ENCODE data around the gene TNFSF13B.
"Not testable (repeated sequence)": the region's sequence is repeated elsewhere in the genome, so short reads cannot be mapped to it uniquely, and the experiment has no call there.

The TNFSF13B gene, protein sequence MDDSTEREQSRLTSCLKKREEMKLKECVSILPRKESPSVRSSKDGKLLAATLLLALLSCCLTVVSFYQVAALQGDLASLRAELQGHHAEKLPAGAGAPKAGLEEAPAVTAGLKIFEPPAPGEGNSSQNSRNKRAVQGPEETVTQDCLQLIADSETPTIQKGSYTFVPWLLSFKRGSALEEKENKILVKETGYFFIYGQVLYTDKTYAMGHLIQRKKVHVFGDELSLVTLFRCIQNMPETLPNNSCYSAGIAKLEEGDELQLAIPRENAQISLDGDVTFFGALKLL

DNA sequence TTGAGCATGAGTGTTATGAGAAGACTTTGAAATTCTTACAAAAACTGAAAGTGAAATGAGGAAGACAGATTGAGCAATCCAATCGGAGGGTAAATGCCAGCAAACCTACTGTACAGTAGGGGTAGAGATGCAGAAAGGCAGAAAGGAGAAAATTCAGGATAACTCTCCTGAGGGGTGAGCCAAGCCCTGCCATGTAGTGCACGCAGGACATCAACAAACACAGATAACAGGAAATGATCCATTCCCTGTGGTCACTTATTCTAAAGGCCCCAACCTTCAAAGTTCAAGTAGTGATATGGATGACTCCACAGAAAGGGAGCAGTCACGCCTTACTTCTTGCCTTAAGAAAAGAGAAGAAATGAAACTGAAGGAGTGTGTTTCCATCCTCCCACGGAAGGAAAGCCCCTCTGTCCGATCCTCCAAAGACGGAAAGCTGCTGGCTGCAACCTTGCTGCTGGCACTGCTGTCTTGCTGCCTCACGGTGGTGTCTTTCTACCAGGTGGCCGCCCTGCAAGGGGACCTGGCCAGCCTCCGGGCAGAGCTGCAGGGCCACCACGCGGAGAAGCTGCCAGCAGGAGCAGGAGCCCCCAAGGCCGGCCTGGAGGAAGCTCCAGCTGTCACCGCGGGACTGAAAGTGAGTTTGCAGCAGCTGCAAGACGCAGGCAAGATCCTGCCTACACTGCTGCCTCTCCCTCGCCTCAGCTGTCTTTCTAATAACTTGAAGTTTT is at the start of gene TNFSF13B:
TSS of gene TNFSF13B (plus strand) at position 118 of the 728 bp plus-strand sequence. CDS start at position 296, 178 bp downstream.
- peak; percentile 16 for DNase-seq

DNA sequence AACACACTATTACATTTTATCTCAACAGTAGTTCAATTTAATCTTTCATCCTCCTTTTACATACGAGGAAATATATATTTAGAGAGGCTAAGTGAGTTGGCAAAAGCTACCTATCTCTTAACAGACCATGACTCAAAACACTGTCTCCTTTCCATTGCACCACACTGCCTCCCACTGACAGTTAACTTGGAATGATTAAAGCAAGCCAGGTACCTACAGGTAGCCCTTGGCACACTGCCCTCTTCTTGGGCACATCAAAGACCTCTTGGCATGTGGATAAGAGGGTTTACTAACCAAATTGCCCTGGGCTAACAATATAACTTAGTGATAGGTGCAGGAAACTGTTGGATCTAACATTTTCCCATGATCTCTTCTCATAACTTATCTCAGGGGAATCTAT is 49.5 kb upstream of the TNFSF13B start:
- no peak for DNase-seq

DNA sequence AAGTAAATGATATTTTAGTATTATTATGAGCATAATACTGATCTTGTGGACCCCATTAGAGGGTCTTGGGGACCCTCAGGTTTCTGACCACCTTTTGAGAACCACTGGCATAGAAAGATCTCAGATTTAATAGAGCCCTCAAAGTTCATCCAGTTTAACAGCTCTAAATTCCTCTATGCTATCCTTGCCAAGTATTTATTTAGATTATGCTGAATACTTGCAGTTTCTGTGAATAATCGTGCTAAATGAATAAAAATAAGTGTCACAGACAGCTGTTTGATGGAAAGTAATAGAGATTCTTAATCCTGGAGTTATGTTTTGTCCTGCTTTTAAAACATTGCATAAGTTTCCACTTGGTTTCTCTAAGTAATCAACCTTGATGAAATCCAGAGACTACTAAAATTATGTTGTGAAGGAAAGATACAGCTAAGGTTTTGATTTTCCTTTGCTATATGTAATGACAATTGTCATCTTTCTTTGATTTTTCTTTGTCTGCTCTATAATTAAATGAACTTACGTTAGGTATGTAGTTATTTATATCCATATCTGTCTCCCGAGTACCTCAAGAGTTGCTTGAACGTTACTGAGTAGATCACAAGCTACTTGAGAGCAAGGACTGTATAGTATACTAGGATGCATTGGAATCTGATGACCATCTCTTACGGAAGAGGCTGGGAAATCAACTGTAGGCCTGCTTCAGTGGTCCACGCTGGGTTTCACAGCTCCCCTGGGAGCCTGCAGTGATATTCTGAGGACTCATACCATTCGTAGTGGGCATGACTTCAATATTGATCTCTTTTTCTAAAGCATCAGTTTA is 45.6 kb upstream of the TNFSF13B start:
- no peak for DNase-seq

DNA sequence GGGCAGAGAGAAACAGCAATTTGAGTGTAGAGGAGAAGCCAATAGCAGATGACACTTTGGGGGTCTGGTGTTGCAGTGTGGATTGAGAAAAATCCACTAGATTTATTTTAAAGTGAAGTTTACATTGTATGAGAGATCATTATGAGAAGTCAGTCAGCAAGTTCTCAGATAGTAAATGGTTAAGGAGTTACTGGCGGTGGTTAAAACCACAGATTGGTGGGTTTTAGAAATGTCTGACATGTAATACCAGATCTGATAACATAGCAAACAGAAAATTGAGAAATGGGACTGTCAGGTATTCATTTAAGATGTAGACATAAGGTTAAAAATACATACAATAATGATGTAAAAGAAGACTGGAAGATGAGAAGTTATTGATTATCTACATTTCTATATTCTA is 44.1 kb upstream of the TNFSF13B start:
- no peak for DNase-seq

DNA sequence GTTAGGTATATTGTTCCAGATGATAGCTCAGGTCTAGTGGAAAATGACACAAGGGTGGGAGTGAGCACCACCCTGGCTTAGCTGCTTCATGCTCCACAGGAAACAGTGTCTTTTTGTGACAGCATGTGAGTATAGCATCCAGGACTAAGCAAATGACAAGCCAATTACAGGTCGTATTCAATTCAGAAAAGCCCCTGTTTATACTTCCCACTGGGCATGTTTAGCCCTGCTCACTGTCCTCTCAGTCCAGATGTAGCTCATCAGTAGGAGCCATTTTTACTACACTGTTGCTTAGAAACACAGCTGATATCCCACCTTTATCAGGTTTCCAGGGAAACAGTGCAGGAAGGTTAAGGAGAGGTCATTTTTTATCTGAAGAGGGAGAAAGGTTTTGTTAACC is 43.3 kb upstream of the TNFSF13B start:
- no peak for DNase-seq

DNA sequence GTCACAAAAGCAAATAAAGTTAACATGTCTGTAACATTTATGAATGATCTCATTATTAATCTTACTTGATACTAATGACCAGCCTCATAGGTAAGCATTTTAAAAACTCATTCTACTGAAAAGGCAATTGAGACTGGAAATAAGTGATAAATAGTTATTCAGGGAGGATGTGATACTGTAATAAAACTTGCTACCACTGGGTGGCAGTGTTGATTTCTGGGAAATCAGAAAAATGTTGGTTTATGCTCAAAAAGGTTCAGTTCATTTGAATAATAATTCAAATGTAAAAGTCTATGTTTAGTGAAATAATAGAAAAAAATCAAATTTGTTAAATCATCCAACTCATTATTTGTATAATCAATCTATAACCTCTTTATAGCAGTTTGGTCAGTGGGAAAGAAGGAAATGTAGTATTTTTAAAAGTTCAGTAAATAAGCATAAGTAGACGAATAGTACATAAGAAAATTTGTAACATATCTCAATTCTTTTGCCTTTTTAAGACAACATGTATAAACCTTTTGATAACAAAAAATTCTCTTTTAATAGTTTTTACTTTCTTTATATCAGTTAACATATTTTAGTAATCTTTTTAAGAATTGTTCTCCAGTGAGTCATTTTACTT is 41.8 kb upstream of the TNFSF13B start:
- peak; percentile 41 for DNase-seq

DNA sequence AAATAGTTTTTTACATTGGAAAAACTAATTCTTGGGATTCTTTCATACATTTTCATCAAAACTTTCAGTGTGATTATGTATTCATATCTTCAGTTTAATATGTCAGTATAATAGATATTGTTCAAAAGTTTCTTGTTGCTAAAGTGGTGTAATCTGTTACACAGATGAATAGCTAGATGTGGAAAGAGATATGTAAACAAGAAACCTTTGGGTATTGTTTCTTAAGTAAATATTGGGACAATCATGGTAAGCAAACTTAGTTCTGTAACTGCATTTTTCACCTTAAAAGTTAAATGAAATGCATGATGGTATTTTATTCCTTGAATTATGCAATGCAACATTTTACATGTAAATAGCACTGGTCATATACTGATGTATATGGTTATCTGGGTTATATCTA is 39.1 kb upstream of the TNFSF13B start:
- no peak for DNase-seq

DNA sequence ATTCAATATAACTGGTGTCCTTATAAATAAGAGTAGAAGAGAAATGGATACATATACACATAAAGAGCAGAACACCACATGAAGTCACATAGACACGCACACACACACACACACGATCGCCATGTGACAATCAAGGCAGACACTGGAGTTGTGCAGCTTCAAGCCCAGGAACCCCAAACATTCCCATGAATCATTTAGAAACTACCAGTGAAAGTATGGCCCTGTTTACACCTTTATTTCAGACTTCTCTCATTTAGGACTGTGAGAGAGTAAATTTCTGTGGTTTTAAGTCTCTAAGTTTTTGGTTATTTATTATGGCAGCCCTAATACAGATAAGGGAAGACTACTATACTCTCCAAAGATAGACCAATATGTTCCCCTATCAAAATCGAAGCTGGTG is 20.4 kb upstream of the TNFSF13B start:
- no peak for DNase-seq

DNA sequence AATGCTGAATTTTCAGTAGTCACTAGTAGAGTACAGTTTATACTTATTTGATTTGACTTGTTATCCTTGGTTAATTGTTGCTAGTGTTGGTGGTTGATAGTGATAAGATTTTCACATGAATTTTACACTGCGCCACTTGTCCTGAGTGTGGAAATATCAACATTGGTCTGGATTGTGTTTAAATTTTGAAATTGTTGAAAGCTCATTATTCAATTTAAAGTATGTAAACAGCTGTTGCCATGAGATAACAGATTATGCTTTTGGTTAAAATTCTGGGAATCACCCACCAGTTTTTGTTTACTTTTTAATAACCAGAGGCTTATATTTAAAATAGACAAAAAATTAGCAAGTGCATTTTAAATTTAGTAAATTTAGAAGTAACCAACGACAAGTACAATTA is 12.3 kb upstream of the TNFSF13B start:
- DNase-seq, result no peak

DNA sequence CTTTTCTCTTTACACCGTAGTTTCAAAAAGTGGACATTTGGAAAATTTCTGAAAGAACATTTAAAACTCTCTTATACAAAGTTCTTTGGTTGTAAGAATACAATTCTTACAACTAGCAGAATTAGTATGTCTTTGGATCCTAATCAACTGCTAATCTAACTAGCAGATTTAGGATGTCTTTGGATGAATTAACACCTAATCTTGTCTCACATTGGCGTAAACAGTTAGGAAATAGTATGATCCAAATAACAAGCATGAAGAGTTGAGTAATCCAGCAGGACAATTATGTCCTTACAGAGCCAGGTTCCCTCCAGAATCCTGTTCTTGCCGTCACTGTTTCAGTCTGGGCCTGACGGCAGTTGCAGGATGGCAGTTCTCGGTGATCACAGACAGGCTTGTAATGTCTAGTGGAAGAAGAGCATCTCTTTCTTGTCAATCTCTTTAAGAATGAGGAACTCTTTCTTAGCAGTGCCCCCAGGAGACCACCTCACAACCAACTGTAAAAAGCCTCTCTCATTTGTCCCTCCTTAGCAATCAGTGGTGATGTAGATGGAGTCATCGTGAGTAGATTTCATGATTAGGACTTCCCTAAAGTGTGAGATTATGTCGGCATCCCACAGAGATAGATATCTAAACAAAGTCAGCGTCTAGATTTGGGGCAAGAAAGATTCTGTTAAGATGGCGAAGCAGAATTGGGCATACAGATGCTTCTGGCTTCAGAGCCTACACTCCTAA is 5.7 kb upstream of the TNFSF13B start:
- DNase-seq, result no peak

DNA sequence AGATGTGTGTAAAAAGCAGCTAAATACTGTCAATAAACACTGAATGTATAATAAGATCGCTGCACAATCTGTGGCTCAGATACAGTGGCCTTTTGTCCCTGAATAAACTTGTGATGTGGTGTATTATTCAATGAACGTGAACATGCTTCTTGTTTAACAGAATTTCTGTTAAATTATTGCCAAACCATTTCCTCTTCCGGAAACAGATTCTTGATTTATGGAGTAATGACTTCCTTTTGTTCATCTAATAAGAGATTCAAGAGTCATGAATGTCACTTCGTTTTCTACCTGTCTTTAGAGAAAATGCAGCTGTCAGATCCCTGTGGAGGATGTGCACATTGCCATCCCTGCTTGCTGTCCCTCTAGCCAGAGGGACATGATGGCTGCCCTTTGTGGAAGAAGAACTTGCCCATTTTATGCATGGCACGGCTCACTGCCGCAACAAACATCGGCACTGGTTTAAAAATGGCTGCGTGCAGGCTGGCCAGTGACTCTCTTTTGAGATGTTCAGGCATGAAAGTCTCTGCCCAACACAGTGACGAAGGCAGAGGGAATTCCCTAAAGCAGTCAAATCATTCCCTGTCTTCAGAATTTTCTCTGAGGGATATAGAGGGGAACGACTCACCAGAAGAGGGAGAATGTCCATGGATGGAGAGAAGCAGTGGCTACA is 3.1 kb upstream of the TNFSF13B start:
- DNase-seq, result no peak

DNA sequence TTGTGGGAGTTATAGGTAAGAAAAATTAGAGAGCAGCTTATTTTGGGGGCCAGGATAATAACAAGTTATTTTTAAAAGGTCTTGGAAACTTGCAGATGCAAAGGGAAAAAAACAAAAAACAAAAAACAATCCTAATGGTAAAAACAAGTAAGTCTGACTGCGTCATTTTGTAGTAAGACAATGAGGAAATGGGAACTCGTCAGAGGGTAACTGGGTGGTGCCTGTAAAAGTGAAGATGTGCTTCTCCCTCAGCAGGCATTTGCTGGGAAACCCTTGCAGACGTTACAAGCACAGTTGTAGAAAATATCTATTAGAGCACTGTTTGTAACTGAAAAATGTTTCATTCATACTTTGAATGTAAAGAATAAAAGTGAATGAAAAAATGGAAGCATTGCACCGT is 2.2 kb upstream of the TNFSF13B start:
- no peak for DNase-seq

DNA sequence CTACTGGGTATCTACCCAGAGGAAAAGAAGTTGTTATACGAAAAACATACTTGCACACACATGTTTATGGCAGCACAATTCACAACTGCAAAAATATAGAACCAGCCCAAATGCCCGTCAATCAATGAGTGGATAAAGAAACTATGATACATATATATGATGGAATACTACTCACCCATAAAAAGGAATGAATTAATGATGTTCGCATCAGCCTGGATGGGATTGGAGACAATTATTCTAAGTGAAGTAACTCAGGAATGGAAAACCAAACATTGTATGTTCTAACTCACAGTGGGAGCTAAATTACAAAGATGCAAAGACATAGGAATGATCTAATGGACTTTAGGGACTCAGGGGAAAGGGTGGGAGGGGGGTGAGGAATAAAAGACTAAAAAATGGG is 1.7 kb upstream of the TNFSF13B start:
- DNase-seq, result not testable (repeated sequence)

DNA sequence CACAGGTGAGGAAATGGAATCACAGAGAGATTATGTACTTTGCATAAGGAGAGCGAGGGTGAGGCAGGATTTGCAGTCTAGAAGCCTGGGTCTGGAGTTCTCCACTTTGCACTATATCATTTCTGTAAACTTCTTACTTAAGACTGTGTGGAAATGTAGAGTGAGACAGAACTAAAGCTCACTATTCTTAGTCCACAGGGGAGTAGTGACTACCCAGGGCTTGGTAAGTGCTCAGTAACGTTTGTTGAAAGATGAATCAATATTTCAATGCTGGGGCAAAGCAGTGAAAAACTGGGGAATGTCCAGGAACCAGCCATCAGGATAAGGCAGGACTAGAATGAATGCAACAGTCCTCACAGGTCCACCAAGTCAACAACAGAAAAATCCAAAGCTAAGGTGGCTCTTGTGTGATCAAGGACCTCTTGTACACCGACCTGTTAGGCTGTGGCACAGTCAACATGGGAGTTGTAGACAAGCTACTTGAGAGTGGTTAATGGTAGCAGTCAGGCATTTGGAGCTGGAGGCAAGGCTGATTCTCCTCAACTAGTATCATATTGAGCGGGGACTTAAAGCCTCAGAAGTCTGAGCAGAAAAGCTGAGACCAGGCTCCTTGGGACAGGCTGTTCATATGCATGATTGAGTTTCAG is 929 bp upstream of the TNFSF13B start:
- no peak for DNase-seq

DNA sequence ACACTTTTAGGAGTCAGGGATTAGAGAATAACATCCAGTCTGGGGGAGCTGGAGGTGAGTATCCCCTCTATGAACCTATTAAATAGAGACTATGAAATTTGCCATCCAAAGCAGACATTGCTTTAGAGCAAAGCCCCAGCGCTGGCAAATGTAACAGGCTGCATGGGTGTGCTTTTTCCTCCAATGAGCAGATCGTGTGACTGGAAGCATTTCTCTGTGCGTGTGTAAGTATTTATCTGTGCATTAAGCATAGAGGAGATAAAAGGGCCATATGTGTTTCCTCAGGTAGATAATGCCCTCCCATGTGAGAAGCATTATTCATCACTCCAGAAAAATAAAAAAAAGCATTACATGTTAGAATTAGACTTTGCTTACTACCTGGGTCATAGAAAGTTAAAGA is 924 bp downstream of the TNFSF13B start:
- DNase-seq, result peak; percentile 3

DNA sequence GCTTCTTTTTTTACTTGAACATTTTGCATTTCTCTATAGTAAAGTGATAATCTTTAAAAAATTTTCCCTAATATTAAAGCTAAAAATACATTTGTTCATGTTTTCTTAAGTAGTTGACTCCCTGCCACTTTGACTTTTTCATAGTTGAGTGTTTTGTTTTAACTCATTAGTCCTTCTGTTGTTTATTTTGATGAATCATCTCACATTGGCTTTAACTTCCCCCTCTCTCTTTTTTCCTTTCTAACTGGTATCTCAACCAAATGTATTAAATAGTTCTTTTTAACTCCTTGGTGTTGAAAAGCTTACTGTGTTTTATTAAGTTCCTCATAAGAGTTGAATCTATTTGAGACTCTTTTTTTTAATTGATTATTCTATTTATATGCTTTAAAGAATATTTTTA is 2.8 kb downstream of the TNFSF13B start:
- no peak for DNase-seq

DNA sequence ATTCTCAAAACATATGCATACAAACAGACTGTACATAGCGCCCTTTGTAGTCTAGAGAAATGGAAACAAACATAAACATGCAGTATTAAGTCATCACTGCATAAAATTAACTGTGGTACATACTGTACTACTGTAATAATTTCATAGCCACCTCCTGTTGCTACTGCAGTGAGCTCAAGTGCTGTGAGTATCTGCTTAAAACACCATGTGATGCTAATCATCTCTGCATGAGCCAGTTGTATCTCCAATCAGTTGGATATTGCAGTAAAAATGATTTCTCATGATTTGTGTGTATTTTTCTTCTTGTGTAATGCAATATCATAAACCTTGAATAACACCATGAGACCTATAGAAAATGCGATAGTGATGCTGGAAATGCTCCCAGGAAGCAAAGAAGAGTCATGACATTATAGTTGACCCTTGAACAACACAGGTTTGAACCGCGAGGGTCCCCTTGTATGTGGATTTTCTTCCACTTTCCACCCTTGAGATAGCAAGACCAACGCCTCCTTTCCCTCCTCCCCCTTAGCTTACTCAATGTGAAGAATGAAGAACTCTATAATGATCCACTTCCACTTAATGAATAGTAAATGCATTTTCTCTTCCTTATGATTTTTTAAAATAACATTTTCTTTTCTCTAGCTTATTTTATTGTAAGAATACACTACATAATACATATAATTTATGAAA is 4.1 kb downstream of the TNFSF13B start:
- no peak for DNase-seq

DNA sequence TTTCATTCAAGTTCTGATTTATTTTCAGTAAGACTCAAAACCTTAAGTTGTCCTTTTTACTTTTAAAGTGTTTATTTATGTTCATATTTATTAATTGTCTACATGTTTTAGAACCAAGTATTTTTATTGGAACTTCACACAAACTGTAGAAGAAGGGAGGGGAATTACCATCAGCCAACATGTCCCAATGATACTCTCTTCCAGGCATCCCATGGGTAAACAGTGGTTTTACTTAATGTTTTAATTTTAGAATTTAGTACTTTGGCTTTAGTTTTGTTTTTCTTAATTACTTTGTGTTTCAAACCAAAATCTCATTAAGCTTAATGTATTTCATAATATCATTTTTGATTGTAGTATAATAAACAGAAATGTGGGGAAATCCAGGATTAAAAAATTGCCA is 5.2 kb downstream of the TNFSF13B start:
- no peak for DNase-seq

DNA sequence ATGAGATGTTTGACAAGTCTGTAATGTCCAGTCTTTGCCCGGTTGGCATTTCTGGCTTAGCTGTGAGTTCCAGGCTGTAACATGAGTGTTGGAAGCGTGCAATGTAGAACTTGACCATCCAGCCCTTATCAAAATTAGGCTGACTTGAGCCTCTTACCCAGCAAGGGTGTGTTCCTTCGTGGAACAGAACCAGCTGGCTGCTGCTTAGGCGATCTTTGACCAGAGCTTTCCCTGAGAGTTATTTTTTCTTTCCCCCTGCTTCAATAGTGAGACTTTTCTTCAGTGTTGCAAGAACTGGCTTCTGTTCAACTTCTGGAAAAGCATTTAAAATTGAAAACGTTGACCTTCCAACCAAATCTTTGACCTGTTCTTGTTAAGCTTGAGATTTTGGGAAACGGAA is 6.5 kb downstream of the TNFSF13B start:
- DNase-seq, result no peak

DNA sequence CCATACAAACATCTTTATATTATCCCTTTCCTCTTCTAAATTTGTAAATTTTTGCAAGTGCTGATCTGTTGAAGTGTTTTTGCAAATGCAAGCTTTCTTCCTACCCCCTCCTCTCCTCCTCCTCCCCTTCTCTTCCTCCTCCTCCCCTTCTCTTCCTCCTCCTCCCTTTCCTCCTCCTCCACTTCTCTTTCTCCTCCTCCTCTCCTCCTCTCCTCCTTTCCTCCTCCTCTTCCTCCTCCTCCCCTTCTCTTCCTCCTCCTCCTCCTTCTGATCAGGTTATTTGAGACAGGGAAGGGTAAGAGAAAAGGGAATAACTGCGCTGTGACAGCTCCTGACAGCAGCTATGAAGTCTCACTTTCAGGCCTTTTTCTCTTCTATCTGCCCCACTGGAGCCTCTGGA is 8.9 kb downstream of the TNFSF13B start:
- no peak for DNase-seq

DNA sequence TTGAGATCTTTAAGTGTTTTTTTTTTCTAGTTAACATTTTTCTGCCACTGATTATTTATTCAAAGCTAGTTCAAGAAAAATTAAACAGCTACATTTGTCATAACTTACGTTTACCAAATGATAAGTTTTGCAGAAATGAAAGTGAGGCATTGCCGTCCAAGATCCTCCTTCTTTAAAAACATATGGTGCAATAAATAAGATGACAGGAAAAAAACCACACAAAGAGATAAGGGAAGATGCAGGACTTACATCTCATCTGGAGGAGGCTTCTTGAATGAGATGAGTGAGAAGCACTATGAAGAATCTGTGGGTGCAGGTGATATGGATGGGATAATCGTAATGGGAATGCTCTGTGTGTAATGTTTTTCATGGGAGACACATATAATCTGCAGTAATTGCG is 12.4 kb downstream of the TNFSF13B start:
- DNase-seq, result no peak
